Measurements from ENCODE around the gene SMARCAL1.

The SMARCAL1 gene

DNA sequence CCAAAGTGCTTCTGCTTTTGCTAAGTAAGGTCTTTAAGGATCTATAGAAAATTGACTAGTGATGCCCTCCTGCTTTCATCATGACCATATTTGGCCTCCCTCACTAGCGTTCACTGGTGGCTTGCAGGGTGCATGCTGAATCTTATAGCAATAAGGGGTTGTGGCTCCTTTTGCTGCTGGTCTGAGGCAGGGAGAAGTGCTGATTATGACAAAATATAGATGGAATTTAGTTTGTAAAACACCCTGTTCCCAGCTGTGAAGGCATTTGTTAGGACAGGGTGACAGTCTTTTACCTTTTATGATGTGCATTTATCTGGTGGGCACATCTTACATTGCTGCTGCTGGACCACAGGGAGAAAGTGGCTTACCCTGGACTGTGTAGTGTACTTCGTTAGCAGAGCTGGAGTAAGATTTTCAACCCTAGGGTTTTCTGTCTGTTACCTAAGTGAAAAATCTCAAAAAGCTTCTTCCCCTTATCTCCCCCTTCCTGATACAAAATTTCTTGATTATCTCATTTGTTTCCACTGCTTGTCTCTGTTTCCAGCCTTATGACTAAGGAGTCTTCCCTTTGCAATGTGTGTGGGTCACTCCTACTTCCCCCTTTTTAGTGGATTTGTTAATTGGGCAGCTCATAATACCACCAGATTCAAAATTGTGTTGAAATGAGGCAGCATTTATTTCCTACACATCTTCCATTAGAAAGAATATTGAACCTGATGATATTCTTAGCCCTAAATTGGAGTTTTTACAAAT, 65.2 kb downstream of the SMARCAL1 start:
- DNase-seq (ENCODE audit: low read depth) = no peak

DNA sequence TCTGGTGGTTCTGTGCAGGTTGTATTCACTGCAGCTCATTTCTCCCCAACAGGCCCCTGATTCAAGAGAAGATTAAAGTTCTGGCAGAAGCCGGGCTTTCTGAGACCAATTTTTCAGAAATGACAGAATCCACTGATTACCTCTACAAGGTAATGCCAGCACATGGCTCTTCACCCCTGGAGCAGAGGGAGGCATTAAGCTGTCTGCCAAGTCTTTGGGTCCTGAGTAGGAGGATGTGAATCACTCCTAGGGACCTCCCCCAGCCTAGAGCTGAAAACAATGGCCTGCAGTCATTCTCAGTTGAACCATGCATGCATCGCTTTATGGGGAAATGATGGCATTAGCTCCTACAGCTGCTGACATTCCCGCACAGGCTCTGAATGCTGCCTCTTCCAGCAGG, 65.9 kb downstream of the SMARCAL1 start:
- DNase-seq (ENCODE audit: low read depth) = no peak

DNA sequence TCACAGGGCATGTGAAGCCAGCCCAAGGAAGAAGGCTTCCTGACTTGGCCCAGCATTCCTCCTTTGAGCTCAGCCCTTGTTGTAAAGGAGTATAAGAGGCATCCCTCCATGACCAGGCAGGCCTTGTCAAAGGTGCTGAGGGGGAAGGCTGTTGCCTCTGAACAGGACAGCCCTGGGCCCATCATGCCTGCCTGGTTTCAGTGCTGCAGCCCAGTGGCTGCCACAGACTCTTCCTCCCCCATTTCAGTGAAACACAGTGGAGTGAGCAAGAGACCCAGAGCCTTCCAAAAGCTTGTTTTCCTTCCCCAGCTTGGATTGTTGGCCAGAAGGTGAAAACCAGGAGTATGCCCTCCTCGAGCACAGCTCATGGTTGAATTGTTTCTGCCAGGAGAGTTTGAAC, 66.5 kb downstream of the SMARCAL1 start:
- no peak for DNase-seq (ENCODE audit: low read depth)

DNA sequence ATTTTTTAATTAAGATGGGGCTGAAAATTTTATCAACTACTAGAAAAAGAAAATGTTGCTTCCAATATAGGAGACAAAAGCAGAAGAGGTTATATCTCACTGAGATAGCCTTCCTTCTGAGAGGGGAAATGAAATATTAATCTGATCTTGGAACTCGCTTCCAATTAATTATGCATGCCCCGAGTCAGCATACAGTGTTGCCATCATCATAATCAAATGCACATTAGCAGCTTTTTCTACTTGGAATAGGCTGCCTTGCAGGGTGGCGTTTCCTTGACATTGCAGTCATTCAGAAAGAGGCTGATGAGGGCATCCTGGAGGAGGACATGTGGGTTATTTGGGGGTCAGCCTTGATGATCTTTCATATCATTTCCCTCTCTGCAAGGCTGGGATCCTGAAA, 67.9 kb downstream of the SMARCAL1 start:
- DNase-seq (ENCODE audit: low read depth) = no peak

DNA sequence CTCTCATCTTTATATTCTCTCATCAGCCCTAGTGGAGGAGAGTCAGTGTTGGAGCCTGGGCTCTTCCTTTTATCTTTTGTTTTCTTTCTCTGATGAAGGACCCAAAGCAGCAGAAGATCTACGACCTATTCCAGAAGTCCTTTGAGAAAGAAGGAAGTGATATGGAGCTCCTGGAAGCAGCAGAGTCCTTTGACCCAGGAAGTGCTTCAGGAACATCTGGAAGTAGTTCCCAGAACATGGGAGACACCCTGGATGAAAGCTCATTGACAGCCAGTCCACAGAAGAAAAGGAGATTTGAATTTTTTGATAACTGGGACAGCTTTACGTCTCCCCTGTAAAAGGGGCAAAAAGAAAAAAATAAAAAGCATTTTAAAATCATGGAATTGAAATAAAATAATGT, 70.4 kb downstream of the SMARCAL1 start:
- DNase-seq (ENCODE audit: low read depth) = no peak

DNA sequence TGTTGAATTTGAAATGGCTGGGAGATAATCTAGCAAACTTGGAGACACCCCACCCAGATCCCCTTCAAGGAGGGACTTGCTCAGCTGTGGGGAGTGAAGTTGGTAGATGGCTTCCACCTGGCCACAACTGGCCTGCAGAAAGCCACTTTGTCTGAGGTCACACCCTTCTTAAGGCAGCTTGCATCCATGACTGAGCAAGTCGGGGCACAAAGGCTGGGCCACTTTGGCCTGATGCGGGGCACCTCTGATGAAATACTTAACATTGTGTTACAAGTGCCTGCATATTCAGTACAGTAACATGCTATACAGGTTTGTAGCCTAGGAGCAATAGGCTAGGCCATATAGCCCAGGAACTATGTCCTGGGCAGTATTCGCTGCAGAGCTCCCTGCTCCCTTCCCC, 73.0 kb downstream of the SMARCAL1 start:
- no peak for DNase-seq (ENCODE audit: low read depth)

DNA sequence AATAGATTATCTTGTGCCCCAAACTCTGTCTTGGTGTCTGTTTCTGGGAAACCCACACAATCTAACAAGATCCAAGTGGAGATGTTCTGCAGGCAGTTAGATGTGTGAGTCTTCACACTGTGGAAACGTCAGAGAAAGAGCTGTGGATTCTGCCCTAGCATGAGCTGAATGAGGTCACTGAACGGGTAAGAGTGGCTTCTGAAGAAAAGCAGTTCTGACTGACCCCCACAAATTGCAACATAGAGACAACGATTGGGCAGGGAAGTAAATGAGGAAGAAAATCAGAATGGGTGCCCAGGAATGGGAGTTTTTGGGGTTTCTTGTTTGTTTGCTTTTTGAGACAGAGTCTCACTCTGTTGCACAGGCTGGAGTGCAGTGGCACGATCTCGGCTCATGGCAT, 73.5 kb downstream of the SMARCAL1 start:
- no peak for DNase-seq (ENCODE audit: low read depth)

DNA sequence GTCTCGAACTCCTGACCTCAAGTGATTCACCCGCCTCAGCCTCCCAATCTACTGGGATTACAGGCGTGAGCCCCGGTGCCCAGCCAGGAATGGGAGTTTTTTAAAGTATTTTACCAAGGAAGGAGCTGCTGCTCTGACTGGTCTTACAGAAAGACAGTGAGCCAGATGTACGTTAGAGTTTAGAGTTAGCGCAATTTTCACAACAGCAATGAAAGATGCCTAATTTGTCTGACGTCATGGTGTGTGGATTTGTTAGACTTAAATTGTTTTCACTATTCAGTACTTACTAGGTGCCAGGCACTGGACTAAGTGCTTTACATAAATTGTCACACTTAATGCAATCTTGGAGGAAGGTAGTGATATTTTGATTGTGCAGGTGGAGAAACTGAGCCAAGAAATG, 74.0 kb downstream of the SMARCAL1 start:
- no peak for DNase-seq (ENCODE audit: low read depth)

DNA sequence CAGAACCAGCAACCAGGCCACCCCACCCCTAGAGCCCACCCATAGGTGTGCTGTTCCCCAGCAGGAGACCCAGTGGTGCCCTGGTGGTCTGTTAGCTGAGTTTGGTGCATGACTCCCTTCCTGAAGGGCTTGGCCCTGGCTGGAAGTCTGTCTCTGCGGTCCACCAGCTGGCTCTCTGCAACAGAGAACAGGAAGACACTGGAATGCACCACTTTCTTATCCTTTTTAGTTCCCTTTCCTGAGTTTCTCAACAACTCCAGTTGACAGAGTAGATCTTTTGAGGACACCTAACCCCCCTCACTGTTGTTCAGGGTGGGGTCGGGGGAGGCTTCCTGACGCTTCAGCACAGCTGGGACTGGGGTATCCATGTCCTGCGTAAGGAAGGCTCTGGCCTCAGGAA, 74.4 kb downstream of the SMARCAL1 start:
- DNase-seq (ENCODE audit: low read depth) = no peak

DNA sequence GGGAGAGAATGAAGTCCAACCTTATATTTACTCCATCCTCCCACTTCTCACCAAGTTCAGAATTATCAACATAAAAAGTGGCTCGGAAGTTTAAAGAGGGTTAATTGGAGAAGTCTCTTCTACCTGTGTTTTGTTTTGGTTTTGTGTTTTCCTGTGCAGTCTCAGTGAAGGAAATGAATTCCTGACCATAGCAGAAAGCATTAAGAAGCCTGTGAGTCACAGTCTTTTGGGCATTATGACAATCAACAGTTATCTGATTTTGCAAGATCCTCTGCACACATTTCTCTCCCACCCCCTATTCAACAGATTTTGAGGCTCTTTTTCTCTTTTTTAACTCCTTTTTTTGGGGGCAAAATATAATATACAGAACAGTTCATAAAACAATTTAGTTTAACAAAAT, 77.8 kb downstream of the SMARCAL1 start:
- no peak for DNase-seq (ENCODE audit: low read depth)

DNA sequence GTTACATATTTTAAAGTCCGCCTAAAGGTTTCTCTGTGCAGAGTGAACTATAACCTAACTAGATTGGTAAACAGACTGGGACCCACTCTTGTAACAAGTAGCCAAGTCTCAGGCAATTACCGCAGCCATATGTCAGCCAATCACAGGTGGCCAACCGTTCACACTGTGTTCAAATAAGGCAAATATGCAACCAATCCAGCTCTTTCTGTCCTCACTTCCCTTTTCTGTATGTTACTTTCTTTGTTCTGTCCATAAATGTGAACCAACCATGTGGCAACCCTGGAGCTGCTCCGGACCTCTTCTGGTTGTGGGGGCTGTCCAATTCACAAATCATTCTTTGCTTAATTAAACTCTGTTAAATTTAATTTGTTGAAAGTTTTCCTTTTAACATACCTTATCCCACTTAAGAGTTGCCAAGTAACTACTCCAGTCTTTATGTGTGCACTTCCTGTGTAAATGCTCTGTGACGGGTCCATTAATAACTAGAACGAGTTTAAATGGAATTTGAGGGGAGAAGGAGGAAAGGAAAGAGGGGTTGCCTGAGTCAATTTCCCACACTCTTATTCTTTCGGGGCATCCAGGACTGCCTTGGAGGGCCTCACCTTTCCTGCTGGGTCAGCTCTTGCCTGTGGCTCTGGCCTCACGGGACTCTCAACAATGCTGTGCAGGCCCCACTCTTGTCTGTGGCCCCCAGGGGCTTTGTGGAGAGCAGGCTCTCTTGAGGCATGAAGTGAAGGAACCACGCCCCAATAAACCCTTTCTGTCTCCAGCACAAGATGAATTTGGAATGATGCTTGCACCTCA, 79.7 kb downstream of the SMARCAL1 start:
- DNase-seq (ENCODE audit: low read depth) = no peak

DNA sequence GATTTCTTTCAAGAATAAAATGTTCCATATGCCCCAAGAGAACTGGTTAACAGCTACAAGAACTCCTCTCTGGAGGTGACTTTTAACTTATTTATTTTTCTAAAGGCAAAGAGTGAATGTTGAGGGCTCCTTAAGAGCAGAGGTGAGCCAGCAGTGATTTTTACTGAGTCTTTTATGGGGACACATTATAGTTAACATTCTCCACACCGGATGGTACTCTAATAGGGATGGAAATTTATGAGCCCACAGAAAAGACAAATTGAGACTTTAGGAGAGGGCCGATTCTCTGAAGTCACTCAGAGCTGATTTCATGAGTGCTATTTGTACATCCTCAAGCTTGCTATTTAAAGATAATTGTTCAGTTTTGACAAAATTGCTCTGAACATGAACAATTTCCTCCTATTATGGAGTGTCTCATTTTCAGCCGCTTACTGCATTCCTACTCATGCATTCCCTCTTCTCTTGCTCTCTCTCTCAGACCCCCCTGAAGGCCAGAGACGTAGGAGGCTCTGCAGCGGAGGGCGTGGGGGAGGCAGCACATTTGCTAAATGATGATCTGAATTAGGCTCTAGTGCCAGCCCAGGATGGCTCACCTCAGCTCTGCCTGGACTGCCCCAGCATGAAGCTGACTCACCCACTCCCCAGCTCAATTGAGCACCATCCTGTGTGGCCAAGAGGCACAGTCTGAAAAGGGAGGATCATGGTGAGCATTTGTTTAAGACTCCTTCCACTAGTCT, 80.5 kb downstream of the SMARCAL1 start:
- no peak for DNase-seq (ENCODE audit: low read depth)

DNA sequence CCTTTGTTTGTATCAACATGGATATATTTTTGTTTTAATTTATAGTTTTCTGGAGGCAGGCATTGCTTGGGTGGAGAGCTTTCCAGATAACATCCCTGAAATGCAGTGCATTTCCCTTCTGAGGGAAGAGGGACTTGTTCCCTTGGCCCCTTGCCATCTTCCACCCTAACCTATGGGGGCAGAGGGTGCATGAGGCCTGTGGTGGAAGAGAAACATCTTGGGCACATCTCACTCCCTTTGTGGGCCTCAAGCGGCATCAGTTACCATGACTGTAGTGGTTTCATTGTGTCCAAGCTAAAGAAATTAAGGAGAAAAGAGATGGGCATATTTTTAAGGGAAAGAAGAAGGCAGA, 81.0 kb downstream of the SMARCAL1 start:
- no peak for DNase-seq (ENCODE audit: low read depth)

DNA sequence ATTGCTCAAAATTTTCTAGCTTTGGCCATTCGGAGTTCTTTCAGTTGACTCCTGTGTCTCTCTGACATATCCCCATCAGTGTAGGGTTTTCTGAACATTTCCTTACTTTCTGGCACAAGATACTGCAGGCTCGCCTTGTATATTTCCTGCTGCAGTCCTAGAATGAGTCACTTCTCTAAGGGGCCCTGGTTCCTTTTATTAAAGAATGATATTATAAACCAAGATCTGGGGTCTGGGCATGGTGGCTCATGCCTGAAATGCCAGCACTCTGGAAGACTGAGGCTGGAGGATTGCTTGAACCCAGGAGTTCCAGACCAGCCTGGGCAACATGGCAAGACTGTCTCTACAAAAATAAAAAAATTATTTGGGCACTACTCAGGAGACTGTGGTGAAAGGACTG, 83.4 kb downstream of the SMARCAL1 start:
- DNase-seq (ENCODE audit: low read depth) = no peak

DNA sequence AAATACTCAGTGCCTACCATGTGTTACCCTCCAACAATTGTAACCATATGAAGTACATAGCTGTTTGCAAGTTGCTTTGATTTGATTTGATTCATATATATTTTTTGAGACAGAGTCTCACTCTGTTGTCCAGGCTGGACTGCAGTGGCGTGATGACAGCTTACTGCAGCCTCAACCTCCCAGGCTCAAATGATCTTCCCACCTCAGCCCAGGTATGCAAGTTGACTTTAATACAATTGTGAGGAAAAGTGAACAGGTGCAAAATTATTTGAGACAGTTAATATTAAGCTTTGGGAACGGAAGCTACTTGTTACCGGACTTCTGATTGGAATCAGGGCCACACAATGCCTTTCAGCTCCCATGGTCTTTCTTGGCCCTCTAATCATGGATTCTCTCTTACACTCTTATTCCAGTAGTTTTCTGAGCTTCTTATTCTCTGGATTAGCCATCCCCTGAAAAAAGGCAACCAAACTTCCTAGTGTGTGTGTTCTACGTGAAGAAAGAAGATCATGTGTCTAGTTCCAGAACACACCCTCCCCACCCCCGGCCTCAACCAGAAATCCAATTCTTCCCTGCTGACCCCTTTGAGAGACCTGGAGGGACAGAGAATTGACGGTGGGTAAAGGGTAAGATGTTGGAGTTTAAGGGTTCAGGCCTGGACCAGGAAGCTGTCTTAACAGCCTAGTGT, 85.2 kb downstream of the SMARCAL1 start:
- no peak for DNase-seq (ENCODE audit: low read depth)

DNA sequence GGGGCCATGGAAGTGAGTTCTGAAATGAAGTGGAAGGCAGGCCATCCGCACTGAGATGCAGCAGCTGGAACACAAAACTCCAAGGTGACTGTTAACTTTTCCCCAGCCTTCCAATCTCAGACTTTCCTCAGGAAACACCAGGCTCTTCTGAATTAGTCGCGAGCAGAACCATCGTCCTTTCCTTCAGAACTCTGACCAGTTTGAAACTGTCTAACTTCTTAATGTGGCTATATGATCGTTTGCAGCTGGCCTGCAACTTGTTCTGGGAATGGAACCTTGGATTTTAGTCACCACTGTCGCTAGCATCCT, 85.7 kb downstream of the SMARCAL1 start:
- no peak for DNase-seq (ENCODE audit: low read depth)

DNA sequence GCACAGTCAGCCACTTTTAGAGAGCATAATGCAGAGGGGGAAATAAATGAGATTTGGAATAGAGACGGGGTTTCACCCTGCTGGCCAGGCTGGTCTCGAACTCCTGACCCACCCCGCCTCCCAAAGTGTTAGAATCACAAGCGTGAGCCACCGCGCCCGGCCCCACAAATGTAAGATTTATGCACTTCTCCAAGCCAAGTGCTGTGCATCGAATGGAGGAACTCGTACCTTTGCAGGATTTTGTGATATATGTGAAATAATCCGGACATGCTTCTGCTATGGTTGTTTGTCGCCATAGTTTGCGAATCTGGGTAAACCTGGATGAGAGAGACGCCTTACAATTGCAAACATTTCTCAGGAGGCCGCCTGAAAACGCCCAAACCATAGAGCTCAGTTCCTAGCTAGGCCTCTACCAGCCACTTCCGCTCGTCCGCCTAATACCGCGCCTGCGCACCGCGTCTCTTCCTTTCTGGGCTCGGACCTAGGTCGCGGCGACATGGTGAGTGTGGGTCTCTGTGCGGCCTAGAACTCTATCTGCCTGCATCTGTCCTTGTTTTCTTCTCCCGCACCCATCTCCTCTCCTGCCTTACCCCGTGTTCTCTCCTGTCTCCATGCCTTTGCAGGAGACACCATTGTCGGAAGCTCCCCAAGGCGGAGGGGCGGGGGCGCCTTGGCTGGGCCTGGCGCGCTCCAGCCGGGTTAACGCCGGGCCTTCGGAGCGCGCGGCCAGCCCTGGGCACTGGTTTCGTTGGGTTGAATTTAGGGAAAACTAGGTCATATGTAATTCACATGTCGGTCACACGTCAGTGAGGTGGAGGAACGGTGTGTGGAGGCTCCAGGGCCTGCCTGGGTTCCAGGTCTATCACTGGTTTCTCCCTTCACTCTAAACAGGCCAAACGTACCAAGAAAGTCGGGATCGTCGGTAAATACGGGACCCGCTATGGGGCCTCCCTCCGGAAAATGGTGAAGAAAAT, 86.4 kb downstream of the SMARCAL1 start, which contains the start of gene RPL37A:
Gene RPL37A (plus strand): TSS at position 466 of the 974 bp plus-strand sequence. CDS start 31 bp downstream, at position 497.
- DNase-seq (ENCODE audit: low read depth) = peak; percentile 85

DNA sequence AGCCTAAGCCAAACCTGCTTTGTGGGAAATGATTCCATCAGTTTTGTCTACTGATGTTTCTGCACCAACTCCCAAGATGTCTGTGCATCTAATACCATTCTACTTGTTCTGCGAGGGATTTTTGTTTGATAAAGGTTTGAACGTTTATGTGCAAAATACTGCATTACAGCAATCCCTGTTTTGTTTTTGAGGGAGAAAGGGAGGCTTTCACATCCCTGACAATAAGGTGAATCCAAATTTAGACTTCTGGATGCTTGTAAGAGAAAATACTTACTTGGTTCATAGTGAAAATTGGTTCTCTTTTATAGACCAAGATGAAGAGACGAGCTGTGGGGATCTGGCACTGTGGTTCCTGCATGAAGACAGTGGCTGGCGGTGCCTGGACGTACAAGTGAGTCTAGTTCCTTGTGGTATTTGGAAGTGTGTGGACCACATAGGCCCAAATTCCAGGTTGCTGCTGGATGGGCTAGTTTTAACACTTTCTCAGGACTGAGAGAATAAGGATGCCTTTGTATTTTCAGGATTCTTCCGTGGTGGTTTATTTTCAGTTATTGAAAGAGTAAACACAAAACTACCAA, 87.4 kb downstream of the SMARCAL1 start:
- no peak for DNase-seq (ENCODE audit: low read depth)

DNA sequence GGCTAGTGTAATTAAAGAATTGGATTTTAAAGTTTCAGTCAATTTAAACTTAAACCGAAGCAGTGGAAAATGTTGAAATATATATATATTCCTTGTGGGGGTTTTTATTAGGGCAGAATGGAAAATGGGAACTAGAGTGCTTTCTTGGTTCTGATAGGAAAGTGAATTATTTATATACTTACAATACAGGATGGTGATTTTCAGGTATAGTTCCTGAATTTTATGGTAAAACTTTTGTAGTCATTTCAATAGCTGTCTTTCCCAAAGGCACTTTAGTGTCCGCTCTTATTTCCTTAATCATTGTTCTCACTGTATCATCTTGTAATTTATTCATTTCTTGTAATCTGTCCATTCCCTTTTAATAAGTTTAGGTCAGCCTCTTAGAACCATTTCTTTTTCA, 88.3 kb downstream of the SMARCAL1 start:
- no peak for DNase-seq (ENCODE audit: low read depth)

DNA sequence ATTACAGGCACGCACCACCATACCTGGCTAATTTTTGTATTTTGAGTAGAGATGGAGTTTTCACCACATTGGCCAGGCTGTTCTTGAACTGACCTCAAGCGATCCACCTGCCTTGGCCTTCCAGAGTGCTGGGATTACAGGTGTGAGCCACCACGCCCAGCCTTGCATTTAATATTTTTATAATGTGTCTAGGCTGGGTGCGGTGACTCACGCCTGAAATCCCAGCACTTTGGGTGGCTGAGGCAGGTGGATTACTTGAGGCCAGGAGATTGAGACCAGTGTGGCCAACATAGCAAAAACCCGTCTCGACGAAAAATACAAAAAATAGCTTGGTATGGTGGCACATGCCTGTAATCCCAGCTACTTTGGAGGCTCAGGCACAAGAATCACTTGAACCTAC, 89.6 kb downstream of the SMARCAL1 start:
- DNase-seq (ENCODE audit: low read depth) = no peak
